Putamen (tissue), 1 donor: ENCODE measurements around the gene BTC.
"Not testable (repeated sequence)": the region's sequence is repeated elsewhere in the genome, so short reads cannot be mapped to it uniquely, and the experiment has no call there.

ENCODE experiments used
- DNase-seq: peaks from one replicate; pipeline ENCODE4 v3.0.0-alpha.2; 2016; ENCODE audit warnings: low spot score

The BTC gene, protein sequence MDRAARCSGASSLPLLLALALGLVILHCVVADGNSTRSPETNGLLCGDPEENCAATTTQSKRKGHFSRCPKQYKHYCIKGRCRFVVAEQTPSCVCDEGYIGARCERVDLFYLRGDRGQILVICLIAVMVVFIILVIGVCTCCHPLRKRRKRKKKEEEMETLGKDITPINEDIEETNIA

DNA sequence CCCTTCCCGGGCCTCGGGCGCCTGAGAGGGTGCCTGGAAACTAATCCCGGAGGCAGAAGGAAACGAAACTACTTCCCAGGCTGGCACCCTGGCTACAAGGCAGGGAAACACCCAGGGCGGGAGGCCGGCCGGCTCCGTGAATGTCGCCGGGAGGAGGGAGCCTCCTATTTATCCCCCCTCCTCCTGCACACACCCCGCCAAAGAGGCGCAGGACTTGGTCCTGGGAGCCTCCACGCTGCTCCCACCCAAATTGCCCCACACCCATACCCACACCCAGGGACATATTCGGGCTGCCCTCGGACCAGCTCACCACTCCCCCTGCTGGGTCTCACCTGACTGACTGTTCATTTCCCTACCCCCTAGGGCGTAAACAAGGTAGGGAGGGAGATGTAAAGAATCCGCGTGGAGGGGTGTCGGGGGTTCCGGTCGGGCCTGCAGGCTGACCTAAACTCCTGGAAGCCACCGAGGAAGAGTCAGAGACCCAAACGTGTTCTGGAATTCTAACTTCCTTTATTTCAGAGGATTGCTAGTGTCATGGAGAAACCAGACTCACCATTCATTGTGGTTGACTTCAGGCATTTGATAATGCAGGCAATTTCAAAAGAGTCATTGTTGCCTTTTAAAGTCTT, at the start of gene BTC:
Gene BTC, minus strand, starts transcription at position 142 of the 629 bp plus-strand sequence. CDS start 198 bp downstream, outside the sequence.
- DNase-seq: no peak

DNA sequence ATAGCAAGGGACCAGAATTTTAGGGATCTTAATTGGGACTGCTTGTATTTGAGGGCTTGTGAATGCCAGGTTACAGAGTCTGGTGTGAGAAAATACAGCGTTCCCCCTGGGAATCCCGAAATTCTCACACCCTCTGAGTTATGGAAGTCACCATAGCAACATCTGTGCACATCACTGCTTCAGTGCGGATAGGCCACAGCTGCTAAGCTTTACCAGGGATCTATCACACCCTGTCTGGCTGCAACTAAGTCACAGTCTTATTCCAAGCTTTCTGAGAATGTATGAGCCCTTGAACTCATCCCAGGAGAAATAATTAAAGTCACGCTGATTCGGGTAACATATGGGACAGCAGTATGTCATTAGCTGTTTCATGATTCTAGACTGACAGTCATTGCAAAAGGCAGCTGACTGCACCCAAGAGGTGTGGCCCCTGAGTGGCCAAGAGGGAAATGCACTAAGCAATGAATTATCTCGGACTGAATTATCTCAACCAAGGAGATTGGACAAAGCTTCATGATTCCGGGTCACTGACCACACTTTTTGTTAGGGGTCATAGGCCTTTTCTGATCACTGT, 46.7 kb upstream of the BTC start:
- DNase-seq: no peak

DNA sequence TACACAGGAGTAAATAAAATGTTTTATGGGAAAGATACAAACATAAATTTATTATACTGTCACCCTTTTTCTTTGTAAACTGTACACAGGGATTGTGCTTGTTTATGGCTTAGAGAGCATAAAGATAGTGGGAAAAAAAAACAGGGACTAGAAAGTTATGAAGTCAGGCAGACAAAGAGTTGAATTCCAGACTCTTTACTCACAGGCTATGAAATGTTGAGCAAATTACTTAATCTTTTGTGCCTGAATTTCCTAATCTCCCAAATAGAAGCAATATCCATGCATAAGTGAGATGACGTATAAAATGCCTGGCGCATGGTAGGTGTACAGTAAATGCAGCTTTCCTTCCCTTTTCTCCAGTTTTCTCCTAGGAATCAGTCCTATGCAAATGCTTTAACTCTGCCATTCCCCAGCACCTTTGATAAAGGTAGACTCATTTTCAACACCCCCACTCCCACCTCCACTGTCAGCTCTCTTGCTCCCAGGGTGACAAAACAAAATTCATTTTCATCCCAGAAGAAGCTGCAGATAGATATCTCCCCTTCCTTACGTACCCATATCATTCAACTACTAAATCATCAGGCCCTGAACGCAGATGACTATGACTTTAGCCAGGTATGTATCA, 44.5 kb upstream of the BTC start:
- DNase-seq: peak; percentile 48

DNA sequence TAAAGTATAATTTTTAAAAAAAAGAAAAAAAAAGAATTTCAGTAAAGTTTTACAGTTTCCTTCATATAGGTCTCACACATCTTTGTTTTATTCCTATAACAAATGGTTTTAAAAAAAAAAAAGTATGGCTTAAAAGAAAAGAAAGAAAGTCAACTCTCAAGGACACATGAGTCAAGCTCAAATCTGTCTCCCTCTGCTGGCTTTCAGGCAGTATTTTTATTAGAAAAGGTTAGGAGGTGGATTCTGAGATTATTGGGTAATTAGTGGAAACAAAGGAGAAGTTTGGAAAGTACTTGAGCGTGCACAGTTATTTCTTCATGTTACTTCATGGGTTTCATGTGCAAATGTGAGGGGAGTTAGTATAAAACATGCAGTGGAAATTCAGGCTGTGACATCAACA, 36.6 kb upstream of the BTC start:
- DNase-seq: no peak

DNA sequence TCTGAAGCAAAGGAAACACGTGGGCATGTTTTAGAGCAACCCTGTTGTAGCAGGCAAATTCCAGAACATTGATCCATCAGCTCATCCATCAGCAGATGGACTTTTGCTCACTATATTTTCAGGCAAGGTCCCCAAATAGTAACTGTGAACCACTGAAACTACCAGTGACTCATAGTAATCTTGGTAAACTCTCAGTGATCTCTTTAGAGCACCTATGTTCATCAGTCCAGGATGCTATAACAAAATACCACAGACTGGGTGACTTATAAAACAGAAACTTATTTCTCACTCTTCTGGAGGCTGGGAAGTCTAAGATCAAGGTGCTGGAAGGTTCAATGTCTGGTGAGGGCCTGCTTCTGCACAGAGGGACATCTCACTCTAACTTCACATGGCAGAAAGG, 28.9 kb upstream of the BTC start:
- no peak for DNase-seq

DNA sequence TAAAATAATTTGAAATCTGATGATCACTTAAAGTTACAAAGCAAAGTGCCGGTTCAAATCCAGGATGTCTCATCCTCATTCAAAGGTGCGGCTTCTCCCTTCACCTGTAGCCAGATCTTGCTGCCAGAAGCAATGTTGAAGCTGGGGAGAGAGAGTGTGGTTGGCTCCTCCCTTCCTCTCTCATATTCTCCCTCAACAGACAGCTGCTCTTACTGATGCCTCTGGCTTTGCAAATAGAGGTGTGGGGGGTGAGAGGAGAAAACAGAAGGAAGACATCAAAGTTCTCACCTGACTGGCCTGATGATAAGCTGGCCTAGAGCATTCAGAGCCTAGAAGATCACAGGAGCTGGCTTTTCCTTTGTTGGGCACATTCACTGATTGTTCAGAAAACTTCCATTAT, 28.3 kb upstream of the BTC start:
- no peak for DNase-seq

DNA sequence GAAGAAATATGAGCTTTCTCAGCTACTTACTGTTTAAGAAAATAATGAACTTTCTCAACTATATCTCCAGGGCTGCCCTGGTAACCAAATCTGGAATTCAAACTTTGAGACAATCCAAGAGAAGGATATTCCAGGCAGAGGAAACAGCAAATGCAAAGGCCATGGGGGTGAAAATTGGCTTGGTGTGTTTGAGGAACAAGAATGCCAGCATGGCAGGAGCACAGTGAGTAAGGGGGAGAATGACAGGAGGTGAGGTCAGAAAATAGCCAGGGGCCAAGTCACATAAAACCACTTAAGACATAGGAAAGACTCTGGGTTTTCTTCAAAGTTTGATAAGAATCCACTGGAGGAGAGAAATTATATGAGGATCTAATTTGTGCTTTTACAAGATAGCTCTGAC, 27.2 kb upstream of the BTC start:
- DNase-seq: no peak

DNA sequence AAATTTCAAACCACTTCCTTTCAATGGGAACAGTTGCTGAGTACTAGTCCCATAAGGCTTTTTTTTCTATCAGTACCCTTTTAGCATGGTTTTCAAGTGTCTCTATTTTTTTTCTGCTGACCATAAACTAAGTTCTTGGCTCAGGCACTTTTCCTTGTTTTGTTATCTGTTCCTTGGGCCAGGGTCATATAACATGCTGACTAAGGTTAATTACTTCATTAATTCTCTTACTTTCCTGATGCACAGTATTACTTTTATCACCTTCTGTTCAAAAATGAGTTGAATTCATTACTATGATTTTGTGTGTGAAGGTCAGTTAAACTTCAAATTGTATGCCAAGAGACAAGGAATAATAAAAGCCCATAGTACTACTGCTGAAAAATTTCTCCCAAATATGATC, 19.7 kb upstream of the BTC start:
- no peak for DNase-seq

DNA sequence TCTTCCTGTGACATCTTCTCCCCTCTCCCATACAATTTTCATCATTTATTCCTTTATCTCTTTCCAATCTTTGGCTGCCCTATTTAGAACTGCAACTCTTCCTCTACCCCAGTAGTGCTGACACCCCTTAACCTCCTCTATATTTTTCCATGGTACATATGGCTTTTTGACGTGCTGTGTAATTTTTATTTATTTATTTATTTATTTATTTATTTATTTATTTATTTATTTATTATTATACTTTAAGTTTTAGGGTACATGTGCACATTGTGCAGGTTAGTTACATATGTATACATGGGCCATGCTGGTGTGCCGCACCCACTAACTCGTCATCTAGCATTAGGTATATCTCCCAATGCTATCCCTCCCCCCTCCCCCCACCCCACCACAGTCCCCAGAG, 17.7 kb upstream of the BTC start:
- DNase-seq: not testable (repeated sequence)

DNA sequence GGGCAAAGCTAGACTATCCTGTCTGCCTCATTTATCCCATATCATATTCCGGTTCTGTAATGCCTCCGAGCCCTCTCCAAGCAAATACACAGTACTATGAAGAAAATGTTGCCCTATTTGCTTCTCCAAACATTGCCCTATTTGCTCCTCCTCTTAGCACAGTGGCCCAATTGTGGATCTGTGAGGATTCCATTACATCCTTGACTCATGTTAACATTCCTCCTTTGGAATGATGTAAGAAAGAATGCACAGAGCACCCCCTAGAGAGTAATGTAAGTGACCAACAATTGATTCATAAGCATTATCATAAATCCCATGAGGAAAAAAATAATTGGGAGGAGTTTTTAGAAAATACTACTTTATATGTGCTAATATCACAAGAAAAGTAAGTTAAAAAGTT, 11.3 kb upstream of the BTC start:
- no peak for DNase-seq

DNA sequence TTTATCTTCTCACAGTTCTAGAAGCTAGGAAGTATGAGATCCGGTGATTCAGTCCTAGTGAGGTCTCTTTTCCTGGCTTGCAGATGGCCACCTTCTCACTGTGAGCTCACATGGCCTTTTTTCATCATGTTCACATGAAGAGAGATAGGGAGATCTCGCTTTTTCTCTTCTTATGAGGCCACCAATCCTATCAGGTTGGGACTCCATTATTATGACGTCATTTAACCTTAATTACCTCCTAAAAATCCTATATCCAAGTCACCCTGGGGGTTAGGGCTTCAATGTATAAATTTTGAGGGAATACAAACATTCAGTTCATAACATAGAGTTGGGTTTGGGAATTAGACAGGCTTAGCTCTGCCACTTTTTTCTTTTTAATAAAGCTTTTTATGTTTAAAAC, 6.0 kb upstream of the BTC start:
- no peak for DNase-seq

DNA sequence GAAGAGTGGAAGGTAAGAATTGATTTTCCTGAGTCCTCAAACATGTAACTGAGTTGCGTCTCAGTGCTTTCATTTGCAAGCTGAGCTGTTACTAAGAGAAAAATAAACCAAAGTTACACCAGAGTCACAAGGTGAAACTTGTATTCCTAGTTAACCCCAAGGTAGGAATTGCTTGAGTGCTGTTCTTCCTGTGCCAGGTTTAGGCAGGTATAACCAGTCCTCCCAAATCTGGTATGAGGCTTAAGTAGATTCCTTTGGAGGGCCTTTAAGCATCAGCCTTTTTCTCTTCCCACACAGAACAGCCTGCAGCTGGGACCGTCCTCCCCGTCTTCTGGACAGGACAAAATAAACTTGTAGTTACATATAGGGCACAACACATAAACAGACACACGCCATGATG, 2.3 kb upstream of the BTC start:
- DNase-seq: no peak

DNA sequence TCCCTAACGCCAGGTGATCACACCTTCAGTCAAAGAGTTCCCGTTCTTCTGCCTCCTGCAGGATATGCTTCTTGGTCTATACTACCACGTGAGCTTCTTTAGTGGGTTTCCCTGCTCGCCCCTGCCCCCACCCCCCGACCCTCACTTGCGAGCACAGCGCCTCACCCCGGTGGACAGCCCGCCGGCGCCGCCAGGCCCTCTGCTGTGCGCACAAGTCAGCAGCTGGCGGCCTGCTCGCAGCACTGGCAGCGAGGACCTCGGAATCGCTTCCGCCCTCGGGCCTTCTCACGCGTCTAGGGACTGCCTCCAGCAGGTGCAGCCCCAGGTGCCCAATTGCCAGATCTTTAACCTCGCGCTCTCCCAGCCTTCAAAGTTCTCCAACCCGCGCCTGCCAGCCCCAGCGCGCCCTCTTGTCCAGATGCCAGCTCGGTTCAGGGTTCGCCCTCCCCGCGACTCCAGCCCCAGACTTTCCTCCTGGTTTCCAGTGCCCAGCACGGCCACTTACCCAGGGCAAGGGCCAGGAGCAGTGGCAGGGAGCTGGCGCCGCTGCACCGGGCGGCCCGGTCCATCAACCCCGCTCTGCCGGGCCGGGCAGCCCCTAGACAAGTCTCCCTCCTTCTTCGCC, 454 bp downstream of the BTC start:
- DNase-seq: no peak

DNA sequence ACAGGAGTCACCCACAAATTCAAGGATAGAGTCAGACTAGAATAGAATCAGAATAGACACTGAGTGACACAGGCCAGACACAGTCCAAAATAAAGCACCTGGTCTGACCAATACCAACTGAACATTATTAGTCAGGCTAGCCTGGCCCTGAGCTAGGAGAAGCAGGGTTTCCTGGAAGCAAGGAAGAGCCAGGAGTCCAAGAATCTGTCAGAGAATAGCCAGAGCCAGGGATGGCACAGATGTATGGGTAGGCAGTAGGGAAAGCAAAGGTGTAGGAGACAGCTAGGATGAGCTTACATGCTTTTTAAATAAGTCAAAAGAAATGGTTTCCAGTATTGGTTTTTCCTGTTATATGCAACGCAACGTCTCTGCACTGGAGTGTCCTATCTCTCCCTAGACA, 3.7 kb downstream of the BTC start:
- no peak for DNase-seq

DNA sequence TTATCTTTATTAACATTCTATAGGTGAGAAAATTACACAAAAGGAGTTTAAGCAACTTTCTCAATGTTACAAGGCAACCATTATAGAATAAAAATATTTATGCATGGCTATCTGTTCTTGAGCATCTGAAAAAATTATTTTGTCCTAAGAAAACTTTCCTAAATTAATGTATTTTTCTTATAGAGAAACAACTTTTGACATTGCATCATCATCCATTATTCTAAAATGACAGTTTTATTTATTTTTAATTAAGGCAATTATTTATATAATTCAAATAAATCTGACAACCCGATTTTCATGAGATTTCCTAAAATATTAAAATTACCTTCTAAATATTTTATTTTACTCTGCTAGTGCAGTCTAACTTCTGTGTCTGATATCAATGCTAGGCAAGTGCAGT, 4.8 kb downstream of the BTC start:
- no peak for DNase-seq

DNA sequence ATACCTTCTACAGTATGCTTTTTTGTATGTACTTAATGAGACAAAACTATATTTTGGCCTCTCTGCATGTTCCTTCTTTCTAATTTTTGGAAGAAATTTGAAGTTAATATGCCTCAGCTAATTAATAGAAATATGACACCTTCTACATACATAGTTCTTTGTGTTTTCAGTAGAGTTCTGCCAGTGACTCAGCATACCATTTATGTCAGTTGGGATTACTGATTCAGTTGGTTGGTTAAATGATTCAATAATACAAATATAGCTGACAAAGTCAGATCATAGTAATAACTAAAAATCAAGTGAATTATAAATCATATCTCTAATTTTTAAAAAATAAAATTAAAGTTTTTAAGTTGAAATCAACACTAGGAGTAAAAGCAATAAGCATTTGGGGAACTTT, 16.8 kb downstream of the BTC start:
- no peak for DNase-seq

DNA sequence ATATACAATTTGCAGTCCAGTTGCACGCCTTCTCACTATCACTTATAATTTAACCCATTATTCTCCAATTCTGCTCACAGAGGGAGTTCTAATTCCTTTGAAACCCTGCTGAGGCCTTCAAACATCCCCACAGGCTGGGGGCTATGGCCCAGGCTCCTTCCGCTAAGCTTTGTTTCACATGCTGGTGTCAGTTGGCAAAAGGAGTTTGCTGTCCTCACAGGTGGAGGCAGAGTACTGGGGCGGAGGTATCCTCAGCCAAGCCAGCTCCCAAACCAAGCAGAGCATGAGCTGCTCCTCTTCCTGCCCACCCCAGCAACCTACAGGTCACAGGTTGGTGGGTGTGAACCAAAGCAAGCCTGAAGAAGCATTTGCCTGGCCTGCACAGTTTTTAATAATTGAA, 21.5 kb downstream of the BTC start:
- DNase-seq: no peak

DNA sequence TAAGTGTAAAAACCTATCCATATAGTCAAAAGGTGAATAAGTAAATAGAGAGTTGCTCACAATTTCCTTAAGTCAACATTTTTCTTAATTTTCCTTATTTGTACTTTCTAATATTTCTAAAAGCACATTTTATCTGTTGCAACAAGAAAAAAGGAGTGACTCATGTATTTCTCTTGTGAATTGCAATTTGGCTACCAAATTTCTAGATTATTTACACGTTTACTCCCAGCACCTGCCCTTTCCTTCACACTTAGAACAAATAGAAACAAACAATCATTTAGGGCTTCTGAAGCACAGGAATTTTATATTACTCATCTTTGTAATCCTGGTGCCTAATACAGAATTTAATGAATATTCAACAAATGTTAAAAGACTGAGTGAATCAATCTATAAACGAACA, 22.2 kb downstream of the BTC start:
- no peak for DNase-seq

DNA sequence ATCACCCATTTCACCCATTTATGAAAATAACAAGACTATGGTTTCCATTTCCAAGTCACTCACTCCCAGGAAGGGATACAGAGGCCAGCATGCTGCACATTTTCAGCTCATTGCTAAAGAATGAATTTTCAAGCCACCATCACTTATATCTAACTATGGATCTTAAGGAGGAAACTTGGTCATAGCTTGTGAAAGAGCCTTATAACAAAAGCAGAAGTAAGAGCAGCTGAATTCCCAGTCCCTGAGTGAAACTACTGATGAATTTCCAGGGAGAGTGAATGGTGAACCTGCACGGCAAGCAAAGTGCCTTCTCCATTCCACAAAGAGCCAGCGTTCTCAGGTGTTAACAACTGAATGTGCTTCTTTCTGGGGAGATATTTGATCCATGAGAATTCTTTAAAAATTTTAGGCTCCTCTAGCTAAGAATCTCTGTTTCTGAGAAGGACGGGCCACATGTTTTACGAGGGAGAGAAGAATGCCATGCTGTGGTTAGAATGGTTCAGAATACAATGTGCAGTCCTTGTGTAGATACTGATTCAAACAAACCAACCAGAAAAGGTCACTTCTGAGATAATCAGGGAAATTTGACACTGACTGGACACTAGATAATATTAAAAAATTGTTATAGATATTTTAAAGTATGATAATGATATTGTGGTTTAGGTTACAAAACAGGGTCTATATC, 24.0 kb downstream of the BTC start:
- DNase-seq: no peak

DNA sequence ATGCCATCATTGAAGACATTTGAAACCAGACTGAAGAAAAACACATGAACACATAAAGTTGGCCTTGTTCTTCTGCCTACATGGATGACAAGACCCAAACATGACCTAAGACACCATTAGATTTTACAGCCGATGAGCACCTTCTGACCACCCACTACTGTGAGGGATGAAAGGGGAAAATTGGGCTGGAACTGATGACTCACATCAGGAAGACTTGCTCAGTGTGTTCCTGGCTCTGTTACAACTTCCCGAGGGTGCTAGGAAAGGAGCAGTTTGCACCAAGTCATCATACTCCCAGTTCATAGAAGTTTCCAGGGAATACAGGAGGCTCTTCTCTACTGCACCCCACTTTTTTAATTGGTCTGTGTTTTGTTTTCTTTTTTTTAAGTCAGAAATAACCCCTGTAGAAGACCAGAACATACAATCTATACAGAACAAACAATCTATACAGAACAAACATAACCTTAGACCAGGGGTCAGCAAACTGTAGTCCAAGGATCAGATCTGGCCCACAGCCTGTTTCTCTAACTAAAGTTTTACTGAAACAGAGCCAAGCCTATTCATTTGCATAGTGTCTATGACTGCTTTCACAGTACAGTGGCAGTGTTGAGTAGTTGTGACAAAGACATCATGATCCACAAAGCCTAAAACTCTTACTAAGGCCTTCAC, 25.3 kb downstream of the BTC start:
- no peak for DNase-seq

DNA sequence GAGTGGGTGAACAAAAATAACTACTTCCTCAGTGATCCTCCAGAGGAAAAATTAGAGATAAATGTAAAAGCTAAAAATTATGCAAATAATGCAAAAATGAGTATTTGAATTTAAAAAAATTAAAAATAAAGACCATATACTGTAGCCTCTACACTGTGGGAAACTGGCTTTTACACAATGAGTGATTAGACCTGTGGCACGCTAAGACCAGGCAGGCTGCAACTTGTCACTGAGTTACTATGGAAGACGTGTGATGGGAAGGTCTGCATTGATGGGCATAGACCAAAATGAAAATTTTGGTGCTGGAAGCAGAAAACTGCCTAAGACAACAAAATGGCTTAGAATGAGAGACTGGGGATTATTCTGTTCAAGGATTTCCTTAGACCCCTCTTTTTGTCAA, 30.2 kb downstream of the BTC start:
- DNase-seq: no peak

DNA sequence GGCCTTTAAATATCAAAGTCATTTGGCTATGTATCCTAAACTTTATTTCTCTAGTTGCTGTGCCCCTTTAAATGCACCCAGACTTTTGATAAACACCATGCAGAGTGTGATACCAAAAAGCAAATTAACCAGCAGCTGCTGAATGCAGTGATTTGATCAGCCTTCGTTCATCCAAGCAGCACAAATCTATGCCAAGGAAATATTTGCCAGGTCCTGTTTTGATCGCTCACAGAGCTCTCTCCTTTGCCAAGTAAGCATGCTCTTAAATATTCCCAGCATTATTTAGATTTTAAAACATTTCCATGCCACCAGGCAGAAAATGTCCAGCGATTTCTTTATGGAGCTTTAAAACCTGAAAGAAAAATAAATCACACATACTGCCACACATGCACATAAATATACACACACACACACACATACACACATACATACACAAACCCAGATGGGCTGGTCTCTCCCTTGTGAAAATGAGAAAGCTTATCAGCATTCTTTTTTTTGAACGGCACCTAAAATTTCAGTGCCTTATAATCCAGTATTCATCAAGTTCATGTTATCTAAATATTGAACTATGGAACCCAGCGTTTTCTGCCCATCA, 35.7 kb downstream of the BTC start:
- DNase-seq: no peak
